Prostate gland (tissue), 2 donors: ENCODE measurements around the gene ELMOD1. TPM values are rescaled to one million over a fixed set of nuclear protein-coding genes. Genes with fewer than 3 reads are reported as not detected.

Experiments
- DNase-seq: peaks from one replicate; pipeline ENCODE4 v3.0.0-alpha.2; 2019; ENCODE audit warnings: low spot score
- H3K27ac ChIP-seq, 2 donors: fragments of 200-600 bp; sonication (generic); 2 replicates each; pipeline ENCODE4 v1.5.1; 2017 to 2019
- H3K27me3 ChIP-seq: fragments of 200-600 bp; sonication (generic); replicated peaks from 2 replicates; pipeline ENCODE4 v1.5.1; 2019; ENCODE audit not compliant: insufficient read depth
- H3K36me3 ChIP-seq, 2 donors: fragments of 200-600 bp; sonication (generic); 1 replicate in 1 of 2; 2 replicates in 1 of 2; pipeline versions ENCODE4 v1.5.1 to v1.8.1; 2017 to 2019
- H3K4me1 ChIP-seq: fragments of 200-600 bp; sonication (generic); replicated peaks from 2 replicates; pipeline ENCODE4 v1.5.1; 2019
- H3K4me3 ChIP-seq, 2 donors: fragments of 200-600 bp; sonication (generic); 2 replicates each; pipeline ENCODE4 v1.5.1; 2017 to 2019
- H3K9me3 ChIP-seq: fragments of 200-600 bp; sonication (generic); 2 replicates; pipeline ENCODE4 v1.5.1; 2017
- POLR2A ChIP-seq: fragments of 450-650 bp; IDR thresholded peaks from one replicate; pipeline ENCODE4 v1.6.1; 2016; ENCODE audit warnings: antibody characterized with exemption, mild to moderate bottlenecking
- POLR2AphosphoS5 ChIP-seq: sonication (generic); formaldehyde crosslinking; IDR thresholded peaks from one replicate; pipeline ENCODE4 v1.6.1; 2017; ENCODE audit warnings: antibody characterized with exemption
- WGBS: methylation state at CpG from one replicate; pipeline ENCODE4 v1.1.5; 2018; 5-methylcytosine and 5-hydroxymethylcytosine counted together
- intact Hi-C: fragments of 100-400 bp; cut with DNase I; formaldehyde crosslinking; loops from one replicate; pipeline ENCODE4 v1.14.2; 2022
- total RNA-seq, 2 donors: library from RNA; depleted of rRNA; stranded (reverse); fragments of >200 nt; gene quantifications; one replicate each; pipeline ENCODE4 v1.1.0, GENCODE V29; 2016
- TF ChIP-seq, protein P1 (sequence below), 4 experiments: fragments of 200-600 bp in 2 of 4; fragments of 450-650 bp in 2 of 4; sonication (generic) in 2 of 4; IDR thresholded peaks; 1 replicate in 3 of 4; 2 replicates in 1 of 4; pipeline ENCODE4 v1.5.1; 2016 to 2019; ENCODE audit warnings: antibody characterized with exemption in 4 of 4, mild to moderate bottlenecking in 2 of 4, moderate library complexity in 2 of 4

Gene ELMOD1
- total RNA-seq, 2 donors from 2014 or later = 0.36 to 4.0 TPM

DNA sequence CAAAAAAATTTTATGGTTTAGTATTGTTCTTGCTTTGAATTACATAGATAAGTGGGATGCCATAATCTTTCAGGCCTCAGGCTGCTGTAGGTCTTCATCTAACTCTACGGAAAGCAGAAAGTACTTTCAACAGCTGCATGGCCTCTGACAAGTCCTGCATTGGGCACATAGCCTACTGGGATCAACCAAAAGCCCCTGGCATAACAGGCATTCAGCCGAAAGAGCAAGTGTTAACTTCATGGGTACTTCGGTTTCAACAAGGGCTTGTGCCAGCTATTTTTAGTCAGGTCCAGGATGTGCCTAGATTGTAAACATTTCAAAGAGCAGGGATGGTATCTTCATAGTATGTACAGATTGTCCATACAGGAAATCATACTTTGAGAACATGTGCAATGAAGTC, 117.8 kb downstream of the ELMOD1 start:
- intact Hi-C loops = no loop called here
- 53% methylated on average over 3 of the region's 3 CpGs for WGBS
- no peak overlapping the region for H3K4me3 ChIP-seq

DNA sequence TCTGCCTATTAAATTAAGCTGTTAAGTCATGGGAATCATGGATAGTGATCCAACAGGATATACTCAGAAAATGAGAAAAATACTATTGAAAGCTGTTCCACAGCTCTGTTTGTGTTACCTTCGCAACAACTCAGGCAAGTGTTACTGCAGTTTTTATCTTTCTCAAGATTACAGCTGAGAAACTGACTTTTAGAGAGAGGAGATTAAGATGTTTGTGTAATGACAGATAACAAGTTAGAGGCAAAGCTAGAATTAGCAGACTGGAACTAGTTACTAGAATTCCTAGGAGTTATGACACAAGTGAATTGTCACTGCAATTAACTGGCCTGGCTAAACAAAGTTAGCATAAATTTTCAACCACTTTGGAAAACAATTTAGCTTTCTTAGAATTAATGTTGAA, 119.4 kb downstream of the ELMOD1 start:
- 57% methylated on average over 1 of the region's 1 CpG for WGBS
- intact Hi-C loops = no loop called here
- TF ChIP-seq POLR2AphosphoS5 (no peak), POLR2A (no peak)
- TF ChIP-seq, protein P1, sequence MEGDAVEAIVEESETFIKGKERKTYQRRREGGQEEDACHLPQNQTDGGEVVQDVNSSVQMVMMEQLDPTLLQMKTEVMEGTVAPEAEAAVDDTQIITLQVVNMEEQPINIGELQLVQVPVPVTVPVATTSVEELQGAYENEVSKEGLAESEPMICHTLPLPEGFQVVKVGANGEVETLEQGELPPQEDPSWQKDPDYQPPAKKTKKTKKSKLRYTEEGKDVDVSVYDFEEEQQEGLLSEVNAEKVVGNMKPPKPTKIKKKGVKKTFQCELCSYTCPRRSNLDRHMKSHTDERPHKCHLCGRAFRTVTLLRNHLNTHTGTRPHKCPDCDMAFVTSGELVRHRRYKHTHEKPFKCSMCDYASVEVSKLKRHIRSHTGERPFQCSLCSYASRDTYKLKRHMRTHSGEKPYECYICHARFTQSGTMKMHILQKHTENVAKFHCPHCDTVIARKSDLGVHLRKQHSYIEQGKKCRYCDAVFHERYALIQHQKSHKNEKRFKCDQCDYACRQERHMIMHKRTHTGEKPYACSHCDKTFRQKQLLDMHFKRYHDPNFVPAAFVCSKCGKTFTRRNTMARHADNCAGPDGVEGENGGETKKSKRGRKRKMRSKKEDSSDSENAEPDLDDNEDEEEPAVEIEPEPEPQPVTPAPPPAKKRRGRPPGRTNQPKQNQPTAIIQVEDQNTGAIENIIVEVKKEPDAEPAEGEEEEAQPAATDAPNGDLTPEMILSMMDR (IDR thresholded peaks at IDR 0.05) = no peak
- no peak for DNase-seq
- Histone ChIP-seq H3K27ac (no peak overlapping the region), H3K36me3 (no peaks in the 10 kb centered on the region), H3K9me3 (no peaks in the 10 kb centered on the region), H3K27me3 (no peaks in the 10 kb centered on the region), H3K4me1 (no peaks in the 10 kb centered on the region), H3K4me3 (no peak overlapping the region)

More for the DNA sequence above, 117.8 kb downstream of the ELMOD1 start:
- TF ChIP-seq POLR2AphosphoS5 (no peak), POLR2A (no peak)
- TF ChIP-seq, protein P1 (IDR thresholded peaks at IDR 0.05) = no peak
- Histone ChIP-seq H3K36me3 (no peaks in the 10 kb centered on the region), H3K27me3 (no peaks in the 10 kb centered on the region), H3K4me1 (no peaks in the 10 kb centered on the region), H3K27ac (no peak overlapping the region), H3K9me3 (no peaks in the 10 kb centered on the region)
- DNase-seq = no peak

DNA sequence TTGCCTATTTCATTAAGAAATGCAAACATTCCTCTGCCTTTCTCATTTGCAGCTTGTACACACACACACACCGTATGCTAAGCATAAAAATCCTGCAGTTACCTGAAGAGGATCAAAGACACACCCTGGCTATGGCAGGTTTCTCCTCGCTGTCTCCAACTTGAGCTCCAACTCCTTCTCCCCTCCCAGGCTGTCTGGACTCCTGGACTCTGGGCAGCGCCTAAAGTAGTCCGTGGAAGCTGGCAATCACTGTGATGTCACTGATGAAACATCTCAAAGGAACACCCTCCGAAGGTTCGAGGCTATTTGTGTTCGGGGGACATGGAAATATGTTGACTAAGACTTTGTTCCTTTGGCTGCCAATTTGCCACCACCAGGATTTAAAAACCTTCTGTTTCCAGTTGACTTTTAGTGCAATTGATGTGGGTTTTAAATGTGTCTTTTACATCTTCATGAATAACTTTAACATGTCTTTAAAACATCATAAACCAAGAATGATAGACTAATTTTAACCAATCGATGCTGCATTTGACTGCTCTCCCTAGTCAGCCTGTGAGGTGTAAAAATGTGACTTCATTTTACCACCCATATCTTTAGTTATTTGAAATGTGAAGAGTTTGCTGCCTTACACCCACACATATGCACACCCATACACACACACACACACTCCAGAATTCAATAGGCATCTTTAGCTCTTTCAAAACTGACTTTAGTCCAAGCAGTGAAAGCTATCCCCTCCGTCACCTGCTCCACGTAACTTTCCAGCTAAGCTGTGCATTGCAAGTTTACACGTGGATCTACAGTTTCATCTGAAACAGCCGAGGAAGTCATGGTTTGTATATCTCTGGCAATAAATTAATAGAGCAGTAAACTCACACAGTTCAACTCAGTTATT, 121.2 kb downstream of the ELMOD1 start, which contains the start of gene SLN:
SLN (minus strand) TSS at position 196 of the 895 bp plus-strand sequence.
- no peak for DNase-seq
- H3K27me3 ChIP-seq = no peaks in the 10 kb centered on the region
- WGBS = 46% methylated on average over 12 of the region's 12 CpGs
- no peaks in the 10 kb centered on the region for H3K36me3 ChIP-seq
- H3K4me1 ChIP-seq = no peaks in the 10 kb centered on the region
- TF ChIP-seq, protein P1 (IDR thresholded peaks at IDR 0.05) = no peak
- TF ChIP-seq POLR2AphosphoS5 = no peak
- intact Hi-C loops = no loop called here
- H3K4me3 ChIP-seq = no peak within 1 kb of the TSS
- no peak within 1 kb of the TSS for H3K27ac ChIP-seq
- H3K9me3 ChIP-seq = no peaks in the 10 kb centered on the region

DNA sequence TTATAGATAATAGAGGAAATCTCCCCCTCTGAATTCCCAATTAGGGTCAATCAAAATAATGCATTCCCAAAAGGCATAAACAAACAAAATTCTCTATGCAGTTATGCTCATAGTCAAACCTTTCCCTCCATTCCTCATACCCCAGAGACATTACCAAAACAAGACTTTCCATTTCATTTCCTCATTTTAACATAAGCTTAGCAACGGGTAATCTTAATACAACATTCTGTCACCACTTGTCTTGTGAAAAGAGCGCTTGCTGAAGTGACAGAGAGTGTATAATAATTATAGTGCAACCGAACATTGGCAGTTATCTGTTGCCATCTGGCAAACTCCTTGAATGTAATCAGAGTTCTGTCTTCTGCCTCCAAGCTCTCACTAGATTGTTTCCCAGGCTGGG, 122.1 kb downstream of the ELMOD1 start:
- Histone ChIP-seq H3K9me3 (no peaks in the 10 kb centered on the region), H3K27ac (no peak overlapping the region), H3K4me3 (no peak overlapping the region), H3K36me3 (no peaks in the 10 kb centered on the region), H3K27me3 (no peaks in the 10 kb centered on the region), H3K4me1 (no peaks in the 10 kb centered on the region)
- no peak for DNase-seq
- 30% methylated on average over 3 of the region's 3 CpGs for WGBS
- intact Hi-C loops = no loop called here
- TF ChIP-seq POLR2A (no peak), POLR2AphosphoS5 (no peak)
- TF ChIP-seq, protein P1 (IDR thresholded peaks at IDR 0.05) = no peak

Other genes with a start within 250 kb of the ELMOD1 start
- 10 to 100 TPM; 10.6 to 22.1 TPM for gene CWF19L2, start 133.3 kb upstream of the ELMOD1 start, total RNA-seq
- 1 to 10 TPM; 7.1 to 7.2 TPM for gene ALKBH8, start 25.4 kb upstream of the ELMOD1 start, total RNA-seq
- gene SLN, start 120.9 kb downstream of the ELMOD1 start, total RNA-seq = 1 to 10 TPM in 1 of 2 donors, not detected in 1; 9.1 TPM